Measurements from ENCODE around the gene CLDN1.

CLDN1 gene

DNA sequence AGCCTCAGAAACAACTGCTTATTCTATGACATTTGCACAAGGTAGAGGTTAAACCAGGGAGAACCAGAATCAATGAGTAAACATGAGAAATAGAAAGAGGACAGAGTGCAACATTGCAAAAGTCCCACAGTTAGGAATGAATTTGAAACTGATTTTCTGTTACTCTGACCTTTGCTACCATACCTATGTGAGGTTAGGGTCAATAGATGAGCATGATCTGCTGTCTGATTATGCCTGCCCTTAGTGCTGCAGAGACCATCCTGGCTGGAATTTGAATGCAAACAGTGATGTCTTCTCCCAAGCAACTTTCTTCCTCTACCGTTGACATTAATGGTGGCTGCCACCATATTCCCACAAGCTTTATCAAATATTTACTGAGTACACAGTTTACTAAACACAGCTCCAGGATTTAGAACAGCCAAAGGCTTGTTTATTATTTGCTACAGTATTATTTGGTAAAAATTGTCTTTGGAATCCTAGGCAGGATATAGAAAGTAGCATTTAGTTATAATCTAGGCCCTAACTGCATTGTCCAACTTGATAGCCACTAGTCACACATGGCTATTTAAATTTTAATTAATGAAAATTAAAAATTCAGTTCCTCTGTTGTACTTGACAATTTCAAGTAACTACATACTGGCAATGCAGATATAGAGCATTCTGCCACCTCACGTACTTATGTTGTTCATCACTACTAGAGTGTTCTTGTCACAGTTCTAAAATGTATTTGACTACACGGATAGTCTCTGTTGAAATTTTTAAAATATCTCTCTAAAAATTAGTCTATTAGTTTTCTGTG is 8.9 kb upstream of the CLDN1 start:
- no peak for DNase-seq

DNA sequence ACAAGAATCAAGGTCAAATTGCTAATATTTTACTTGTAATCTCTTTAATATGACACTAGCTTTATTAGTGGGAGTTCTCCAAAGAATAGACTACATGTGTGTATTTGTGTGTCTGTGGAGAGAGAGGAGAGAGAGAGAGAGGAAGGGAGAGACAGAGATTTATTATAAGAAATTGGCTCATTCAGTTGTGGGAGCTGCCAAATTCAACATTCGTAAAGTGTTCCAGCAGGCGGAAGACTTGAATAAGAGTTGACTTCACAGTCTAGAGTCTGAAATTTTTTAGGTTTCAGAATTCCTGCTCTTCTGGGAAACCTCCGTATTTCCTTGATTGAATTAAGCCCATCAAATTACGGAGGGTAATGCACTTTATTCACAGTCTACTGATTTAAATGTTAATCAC is 4.7 kb upstream of the CLDN1 start:
- no peak for DNase-seq

DNA sequence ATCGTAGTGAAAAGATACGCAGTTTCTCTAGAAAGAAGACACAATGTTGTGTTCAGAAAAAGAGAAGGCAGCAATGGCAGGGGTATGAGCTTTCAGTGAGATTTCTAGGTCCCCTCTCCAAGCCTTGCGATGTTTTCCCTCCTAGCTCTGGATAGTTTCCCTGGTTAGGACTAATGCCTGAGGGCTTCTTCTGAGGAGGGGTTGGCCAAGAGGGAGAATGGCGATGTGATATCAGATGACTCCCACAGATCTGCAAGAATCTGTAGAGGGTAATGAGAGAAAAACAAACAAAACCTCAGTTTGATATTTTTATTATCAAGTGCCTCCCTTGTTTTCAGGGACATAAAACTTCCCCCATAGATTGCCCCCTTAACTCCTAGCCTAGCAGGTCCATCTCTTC is 4.1 kb upstream of the CLDN1 start:
- DNase-seq: no peak

DNA sequence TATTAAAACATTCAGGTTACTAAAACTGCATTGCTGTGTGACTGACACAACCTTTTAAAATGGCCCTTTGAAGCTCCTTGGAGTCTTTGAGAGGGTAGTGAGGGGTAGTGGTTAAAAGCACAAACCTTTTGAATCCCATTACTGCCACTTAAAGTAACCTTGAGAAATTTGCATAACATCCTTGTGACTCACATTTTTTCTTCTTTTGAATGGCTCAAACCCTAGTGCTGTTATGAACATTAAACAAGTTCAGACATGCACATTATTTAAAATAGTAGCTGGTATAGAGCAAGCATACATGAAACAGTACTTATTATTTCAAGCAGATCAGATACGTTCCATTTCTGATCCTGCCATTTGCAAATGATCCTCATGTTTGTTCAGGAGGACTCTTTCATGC is 3.7 kb upstream of the CLDN1 start:
- no peak for DNase-seq

DNA sequence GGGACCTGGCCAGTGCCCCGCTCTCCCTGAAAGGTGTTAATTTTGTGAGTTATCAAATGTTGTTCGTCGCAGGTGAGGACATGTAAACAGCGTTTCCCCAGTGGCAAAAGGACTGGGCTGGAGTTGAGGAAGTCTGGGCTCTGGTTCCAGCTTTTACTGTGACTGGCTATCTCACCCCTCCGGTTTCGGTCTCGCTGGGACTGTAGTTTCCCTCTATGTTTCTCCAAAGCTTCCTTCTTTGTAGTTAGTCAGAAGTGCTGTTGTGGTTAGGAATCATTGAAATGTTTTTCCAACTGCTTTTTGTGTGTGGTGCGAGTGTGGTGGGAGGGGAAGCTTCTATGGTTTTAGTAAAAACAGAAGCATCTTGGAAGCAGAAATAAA is 990 bp upstream of the CLDN1 start:
- DNase-seq: no peak

DNA sequence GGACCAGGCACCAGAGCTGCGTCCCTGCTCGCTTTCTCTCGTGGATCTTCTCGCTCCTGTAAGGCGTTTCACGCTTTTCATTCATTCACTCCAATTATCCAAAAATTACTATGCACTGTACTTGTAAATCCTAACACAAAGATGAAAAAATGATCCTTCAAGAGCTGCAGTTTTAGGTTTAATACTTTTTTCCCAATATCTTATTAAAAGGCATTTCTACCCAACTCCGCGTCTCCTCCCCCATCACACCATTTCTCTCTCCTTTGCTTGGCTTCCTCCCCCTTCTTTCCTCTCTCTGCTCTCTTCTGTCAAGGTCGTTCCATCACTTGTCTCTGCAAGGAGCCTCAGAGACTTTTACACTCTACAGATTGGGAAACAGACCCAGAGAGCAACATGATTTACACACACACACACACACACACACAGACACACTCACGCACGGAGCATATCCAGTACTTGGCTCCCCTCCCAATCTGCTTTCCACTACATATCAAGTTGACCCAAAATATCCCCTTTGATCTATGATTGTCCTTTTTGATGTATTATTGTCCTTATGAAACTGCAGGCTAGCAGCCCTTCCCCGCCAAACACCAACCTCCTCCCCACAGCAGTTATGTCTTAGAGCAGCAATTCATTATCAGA is 479 bp upstream of the CLDN1 start:
- no peak for DNase-seq

DNA sequence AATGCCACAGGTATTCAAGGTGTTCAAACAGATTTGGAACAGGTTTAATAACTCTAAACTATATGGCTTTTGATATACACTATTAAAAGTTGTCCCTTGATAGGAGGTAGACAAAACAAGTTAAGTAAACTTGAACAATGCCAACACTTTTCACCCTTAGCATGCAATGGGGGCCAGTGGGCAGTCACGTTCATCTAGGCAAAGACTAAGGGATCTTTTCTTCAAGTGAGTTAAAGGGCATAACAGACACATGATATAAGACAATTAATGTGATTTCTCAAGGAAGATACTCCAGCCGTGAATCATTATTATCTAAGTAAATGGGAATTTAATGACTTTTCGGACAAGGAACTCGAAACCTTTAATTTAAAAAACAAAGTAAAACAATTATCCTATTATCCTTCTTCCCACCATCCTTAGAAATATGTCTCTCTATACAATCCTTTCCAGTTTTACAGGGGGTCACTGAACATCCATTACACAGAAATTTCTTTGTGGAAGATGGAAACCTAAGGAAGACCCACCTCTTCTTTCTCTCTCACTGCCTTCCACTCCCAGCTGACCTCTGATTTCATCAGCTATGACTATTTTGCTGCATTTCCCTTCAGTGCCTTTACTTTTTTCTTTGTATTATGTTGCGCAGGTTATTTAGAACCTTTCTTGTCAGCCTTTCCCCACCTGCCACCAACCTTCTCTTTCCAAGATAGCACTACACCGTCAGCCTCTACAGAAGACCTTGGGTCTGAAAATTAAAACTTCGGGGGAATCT is 1.5 kb downstream of the CLDN1 start:
- DNase-seq: no peak

DNA sequence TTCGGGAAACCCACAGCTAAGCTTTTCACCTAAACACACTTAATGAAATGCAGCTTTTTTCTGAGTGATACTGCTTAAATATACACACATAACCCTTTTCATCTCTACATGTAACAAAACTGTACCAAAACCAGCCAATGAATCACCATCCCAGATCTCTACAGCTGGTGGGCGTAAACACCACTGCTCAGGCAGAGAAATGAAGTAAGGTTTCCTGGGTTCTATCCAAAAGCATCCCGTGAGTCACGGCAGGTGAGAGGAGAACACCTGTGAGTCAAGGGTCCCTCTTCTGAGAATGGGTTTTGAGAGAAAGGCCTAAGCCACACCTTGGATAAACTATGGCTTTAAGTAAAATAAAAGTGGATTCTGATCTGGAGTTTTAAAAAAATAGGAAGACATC is 2.6 kb downstream of the CLDN1 start:
- no peak for DNase-seq

DNA sequence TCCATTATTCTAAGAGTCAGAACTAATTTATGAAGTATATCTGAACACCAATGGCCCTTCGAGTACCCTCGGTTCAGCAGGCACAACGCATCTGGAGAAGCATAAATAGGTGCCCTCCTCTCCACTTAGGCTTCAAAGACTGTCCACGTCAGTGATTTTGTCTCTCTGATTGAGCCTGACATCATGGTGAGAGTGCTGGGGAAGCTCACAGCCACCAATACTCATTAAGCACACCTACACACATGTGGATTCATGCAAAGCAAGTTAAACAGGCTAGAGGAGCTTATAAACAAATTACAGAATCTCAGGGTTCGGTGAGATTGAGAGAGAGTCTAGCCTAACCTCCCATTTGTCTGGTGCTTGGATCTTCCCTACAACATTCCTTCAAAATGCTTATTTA is 3.6 kb downstream of the CLDN1 start:
- no peak for DNase-seq

DNA sequence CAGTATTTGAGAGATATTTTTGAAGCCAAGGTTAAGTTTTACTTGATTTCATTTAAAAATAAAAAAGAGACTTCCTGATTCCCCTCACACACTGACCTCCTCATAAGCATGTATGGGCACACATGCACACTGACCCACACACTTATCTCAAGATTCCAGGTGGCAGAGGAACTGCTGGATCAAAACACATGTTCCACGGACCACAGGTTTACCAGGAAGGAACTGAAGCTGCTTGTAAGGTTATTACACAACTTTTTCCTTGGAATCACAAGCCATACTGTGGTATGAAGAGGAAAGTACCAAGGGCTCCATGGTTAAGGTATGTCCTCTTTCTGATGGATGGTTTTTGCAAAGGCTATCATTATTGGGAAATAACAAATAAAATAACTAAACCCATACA is 7.5 kb downstream of the CLDN1 start:
- DNase-seq: no peak

DNA sequence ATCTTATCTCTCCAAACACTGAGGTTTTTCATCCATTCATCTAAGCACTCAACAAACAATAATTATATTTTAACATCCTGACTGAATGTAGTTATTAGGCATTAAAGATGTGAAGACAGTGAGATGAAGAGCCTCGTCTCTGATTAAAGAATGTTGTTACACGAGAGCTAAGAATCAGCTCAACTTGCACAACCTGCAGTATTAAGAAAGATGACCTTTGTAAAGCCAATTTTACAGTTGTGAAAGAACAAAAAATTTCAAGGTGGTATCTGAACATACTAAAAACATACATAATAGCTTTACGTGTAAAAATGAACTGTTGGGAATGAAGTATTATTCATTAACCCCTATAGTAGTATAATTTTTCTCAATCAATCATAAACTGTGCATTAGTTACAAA is 12.8 kb downstream of the CLDN1 start:
- no peak for DNase-seq

DNA sequence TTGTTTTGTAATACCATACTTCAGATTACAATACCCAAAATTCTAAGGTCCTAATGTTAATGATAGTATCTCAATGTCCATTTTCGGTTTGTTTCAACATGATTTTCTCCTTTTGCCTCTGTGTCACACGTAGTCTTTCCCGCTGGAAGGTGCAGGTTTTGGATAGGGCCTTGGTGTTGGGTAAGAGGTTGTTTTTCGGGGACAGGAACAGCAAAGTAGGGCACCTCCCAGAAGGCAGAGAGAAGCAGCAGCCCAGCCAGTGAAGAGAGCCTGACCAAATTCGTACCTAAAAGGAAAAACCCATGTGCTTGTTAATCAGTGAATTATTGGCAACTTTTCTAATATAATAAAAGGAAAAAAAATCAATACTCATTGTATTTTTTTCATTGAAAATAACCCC is 14.1 kb downstream of the CLDN1 start:
- no peak for DNase-seq

DNA sequence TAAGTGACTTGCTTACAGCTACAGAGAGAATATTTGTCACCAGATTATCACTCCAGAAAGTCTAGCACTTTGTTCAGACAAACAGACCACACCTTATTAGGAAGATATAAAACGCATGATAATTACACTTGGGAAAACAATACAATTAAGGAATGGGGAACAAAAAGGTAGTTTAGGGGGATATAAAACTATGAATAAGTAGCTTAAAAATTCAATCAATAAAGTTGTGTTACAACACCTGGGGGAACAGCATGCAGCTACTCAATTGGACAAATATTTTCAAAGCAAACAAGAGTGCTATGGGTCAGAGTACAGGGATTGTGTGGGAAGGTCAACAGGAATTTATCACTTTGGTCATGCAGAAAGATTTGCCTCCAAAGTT is 15.1 kb downstream of the CLDN1 start:
- no peak for DNase-seq

DNA sequence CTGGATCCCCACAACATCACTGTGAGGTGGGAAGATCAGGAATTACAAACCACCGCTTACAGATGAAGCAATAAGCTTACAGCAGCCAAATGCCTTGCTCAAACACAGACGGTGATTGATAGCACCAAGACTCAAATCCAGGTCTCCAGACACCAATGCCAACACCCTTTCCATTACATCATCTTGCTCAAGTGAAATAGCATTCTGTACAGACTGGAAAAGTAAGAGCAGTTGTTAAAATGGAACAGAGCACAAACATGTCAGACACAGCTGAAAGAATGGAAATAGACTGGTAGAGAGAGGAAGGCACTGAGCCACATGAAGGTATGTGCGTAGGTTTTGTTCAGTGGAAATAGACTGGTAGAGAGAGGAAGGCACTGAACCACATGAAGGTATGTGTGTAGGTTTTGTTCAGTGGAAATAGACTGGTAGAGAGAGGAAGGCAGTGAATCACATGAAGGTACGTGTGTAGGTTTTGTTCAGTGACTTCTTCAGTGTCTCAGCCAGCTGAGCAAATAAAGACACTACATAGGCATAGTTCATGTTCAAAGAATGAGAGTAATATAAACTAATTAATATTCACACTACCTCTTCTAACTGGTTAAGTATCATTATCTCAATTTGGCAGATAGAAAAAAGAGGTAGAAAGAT is 15.6 kb downstream of the CLDN1 start:
- DNase-seq: no peak

DNA sequence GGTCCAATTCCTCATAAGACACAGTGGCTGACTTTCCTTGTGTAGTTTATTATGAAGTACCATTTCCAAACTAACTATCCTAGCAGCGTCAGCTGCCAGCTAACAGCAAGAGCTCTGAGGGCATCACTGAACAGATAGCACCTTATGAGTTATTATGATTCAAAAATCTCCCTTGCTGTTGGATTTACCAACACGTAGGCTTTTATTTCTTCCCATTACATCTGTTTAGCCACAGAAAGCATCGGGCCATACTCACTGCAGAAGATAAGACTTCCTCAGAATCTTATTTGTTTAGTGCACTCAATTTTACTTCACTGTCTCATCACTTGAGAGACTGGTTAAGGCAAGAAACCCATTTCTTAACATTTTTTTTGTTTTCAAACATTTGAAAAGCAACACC is 16.2 kb downstream of the CLDN1 start:
- DNase-seq: no peak

DNA sequence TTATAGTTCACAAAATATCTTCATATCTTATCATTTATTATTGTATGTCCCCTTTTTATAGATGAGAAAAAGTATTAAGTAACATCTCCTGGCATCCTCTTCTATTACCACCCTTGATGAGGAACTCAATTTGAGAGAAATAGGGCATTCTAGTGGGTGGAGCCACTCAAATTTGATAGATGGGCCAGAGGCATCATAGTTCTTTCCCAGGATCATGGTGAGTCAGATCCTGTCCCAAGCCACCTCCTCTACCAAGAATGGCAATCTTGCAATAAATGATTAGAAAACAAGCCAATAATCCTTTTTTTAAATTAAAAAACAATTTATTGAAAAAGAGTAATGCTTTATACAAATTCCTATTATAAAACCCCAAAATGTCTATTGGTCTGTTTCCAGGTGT is 16.8 kb downstream of the CLDN1 start:
- DNase-seq: no peak

DNA sequence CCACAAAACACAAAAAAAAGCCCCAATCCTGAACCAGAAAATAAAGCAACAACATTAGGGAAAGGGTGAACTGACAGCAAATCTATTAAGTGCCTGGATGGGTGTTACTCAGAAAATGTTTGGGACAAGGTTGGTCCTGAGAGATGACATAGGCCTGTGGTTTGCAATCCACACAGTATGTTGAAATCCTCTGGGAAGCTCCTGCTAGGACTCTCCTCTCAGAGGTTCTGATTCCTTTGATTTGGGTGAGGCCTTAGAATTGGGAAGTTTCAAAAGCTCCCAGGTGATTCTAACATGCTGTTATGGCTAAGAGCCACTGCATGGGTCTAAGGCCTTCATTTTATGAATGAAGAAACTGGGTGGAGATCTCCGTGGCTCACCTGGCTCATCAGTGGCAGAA is 18.4 kb downstream of the CLDN1 start:
- DNase-seq: no peak

DNA sequence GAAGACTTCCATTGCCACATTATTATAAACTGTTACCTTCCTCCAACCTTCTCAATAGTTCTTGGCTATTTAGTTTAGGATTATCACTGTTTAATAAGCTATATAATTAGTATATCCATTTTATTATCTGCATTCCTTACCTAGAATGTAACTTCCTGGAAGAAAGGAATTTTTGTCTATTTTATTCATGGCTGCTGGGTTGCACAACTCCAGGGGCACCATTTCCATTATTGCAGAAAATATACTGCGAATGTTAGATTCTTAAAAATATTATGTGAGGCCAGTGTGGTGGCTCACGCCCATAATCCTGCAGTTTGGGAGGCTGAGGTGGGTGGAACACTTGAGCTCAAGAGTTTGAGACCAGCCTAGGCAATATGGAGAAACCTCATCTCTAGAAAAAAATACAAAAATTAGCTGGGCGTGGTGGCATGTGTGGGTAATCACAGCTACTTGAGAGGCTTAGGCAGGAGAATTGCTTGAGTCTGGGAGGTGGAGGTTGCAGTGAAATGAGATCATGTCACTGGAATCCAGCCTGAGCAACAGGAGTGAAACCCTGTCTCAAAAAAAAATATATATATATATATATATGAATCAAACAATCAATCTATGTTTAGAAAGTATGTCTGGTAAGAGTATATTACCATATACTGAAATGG is 19.9 kb downstream of the CLDN1 start:
- no peak for DNase-seq

DNA sequence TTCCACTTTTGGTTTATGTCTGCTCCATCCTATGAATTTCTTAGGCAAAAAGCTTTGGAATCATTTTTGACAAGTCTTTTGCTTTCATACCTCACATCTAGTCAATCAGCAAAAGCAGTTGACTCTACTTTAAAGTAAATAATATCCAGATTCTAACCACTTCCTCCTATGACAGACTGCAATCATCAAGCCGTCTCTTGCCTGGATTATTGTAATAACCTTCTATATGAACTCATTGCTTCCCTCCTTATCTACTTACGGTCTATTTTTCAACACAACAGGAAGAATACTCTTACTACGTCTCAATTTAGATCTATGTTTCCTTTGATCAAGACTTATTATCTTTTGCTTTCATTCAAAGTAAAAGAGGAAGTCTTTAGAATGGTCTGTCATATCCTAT is 20.7 kb downstream of the CLDN1 start:
- no peak for DNase-seq

DNA sequence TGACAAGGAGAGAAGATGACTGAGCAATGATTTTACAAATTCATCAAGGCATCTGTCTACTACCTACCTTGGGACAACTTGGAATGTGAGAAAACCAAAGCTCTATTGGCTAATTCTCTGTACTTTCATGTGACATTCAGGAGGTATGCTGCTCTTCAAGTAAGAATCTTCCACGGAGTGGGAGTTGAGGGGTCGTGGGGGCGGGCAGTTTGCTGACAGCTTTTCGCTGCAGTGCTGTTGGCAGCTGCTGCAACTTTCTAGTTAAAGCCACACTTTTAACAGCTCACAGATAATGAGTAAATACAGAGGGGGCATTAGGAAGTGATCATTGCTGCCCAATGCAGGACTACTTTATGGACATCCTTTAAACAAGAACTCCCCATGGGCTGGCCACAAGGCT is 22.3 kb downstream of the CLDN1 start:
- no peak for DNase-seq

DNA sequence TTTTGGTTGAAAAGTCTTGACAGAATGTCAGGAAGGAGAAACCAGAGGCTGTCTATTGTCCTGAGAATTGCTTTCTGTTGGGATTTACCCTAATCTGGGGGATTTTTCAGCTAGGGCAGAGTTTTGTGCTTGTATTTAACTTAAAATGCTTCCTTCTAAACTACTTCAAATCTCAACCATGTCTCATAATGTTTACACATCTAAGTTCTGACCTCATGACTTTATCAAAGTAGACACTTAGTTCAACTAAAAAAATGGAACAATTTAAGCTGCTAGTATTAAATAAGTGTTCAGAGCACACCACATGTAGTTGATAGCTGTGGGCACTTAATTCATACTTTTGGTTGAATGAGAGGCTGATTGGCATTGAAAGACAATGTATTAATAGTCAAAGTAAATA is 28.2 kb downstream of the CLDN1 start:
- DNase-seq: no peak

DNA sequence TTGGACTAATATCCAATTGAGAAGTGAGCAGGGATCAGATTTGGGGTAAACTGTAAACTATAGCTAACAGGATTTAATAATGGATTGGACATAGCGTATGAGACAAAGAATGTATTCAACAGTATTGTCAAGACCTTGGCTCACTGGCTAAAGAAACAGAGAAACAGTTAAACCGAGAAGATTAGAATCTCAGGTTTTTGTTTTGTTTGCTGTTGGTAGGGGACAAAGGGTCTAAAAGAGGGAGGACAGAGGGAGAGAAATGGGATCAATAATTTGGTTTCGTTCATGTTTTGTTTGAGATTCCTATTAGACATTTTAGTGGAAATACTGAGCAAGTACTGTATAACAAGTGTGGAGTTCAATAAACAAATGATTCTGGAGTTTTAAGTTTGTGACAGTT is 28.6 kb downstream of the CLDN1 start:
- no peak for DNase-seq

DNA sequence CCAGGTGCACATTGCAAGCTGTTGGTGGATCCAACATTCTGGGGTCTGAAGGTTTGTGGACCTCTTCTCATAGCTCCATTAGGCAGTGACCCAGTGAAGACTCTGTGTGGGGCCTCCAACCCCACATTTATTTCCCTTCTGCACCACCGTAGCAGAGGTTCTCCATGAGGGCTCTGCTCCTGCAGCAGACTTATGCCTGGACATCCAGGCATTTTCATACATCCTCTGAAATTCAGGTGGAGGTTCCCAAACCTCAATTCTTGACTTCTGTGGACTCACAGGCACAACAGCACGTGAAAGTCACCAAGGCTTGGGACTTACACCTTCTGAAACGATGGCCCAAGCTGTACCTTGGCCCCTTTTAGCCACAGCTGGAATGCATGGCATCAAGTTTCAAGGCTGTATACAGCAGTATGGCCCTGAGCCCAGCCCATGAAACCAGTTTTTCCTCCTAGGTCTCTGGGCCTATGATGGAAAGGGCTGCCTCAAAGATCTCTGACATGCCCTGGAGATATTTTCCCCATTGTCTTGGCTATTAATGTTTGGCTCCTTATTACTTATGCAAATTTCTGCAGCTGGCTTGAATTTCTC is 30.2 kb downstream of the CLDN1 start:
- DNase-seq: no peak
